ENCODE results near the gene OR2H1.

Gene OR2H1

DNA sequence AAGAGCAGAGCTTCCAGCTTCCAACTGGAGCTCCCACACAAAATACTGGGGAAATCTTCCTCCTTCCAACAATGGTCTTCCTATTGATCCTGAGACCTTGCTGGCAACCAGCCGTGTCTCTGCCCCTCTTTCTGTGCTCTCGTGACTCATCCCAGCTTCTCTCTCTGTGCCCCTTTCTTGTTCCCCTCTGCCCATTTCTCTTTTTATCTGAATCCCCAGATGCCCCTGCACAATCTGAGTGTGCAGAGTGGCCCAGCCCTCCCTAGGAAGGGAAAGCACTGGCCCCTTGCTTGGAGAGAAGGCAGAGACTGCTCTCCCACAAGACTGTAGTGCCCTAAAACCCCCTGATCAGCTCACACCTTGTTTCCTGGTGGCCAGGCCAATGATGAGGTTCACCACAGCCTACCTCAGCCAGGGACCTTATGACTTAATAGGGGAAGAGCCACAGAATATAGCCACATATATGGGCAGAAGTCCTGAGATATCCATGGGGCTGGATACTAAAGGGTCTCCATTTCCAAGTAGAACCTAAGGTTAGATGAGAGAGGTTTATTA is 53.9 kb downstream of the OR2H1 start:
- DNase-seq (ENCODE audit: low spot score): no peak
- no peaks in the 10 kb centered on the region for H3K79me1 ChIP-seq (ENCODE audit: low read depth, low read length)
- H2AK5ac ChIP-seq (ENCODE audit: low read depth, low read length): peak overlapping the region; percentile 15
- no peak overlapping the region for H2BK120ac ChIP-seq (ENCODE audit: low read depth, low read length)
- no peak overlapping the region for H2BK15ac ChIP-seq (ENCODE audit: low read length)
- no peak overlapping the region for H4K91ac ChIP-seq (ENCODE audit: low read depth, low read length, poor library complexity)
- WGBS, 2 donors (ENCODE audit: extremely low coverage in 2 of 2, insufficient read length in 2 of 2, insufficient replicate concordance in 1 of 2): no CpG with 5 or more reads among the region's 2 CpGs
- no peak overlapping the region for H3K4me2 ChIP-seq (ENCODE audit: insufficient read depth, low read length, poor library complexity, severe bottlenecking)
- no peak overlapping the region for H3K4ac ChIP-seq (ENCODE audit: low read length)
- H2BK12ac ChIP-seq (ENCODE audit: low read length): no peak overlapping the region
- peaks cover 0 to 32% (median 0%) of the 10 kb centered on the region in 3 experiments for H3K27me3 ChIP-seq (ENCODE audit: control insufficient read depth in 3 of 3, insufficient read depth in 3 of 3, low read depth in 1 of 3, low read length in 3 of 3)
- H4K8ac ChIP-seq (ENCODE audit: low read depth, low read length): no peak overlapping the region
- no peaks in the 10 kb centered on the region for H3K9me3 ChIP-seq (replicated peaks in 1 of 2; ENCODE audit: control insufficient read depth in 2 of 2, insufficient read depth in 1 of 2, low read depth in 1 of 2, low read length in 2 of 2)
- H3K4me1 ChIP-seq (ENCODE audit: control insufficient read depth in 2 of 2, insufficient read depth in 1 of 2, low read depth in 1 of 2, low read length in 2 of 2): peaks cover 11 to 14% of the 10 kb centered on the region in 2 donors
- H3K23ac ChIP-seq (ENCODE audit: low read depth, low read length, poor library complexity): no peak overlapping the region
- no peaks in the 10 kb centered on the region for H3K36me3 ChIP-seq (replicated peaks in 1 of 2; ENCODE audit: control insufficient read depth in 2 of 2, insufficient read depth in 2 of 2, low read length in 2 of 2)
- no peak overlapping the region for H3K14ac ChIP-seq (ENCODE audit: low read length)
- H2BK5ac ChIP-seq (ENCODE audit: low read length): no peak overlapping the region
- no peak overlapping the region for H3K27ac ChIP-seq (replicated peaks; ENCODE audit: low read length)
- H3K9ac ChIP-seq (ENCODE audit: low read depth, low read length, poor library complexity): no peak overlapping the region
- no peak overlapping the region for H3K4me3 ChIP-seq (ENCODE audit: low read length in 2 of 2)
- H2AFZ ChIP-seq (ENCODE audit: low read length): no peak overlapping the region
- peak overlapping the region; percentile 62 for H3K18ac ChIP-seq (ENCODE audit: low read length)

Measured in neuronal stem cell (in vitro differentiated cells).